Hepatic stellate cell (primary cell): ENCODE results near the gene TSPEAR.
"Not testable (repeated sequence)": the region's sequence is repeated elsewhere in the genome, so short reads cannot be mapped to it uniquely, and the experiment has no call there.

Experiments used
- DNase-seq: peaks from one replicate; pipeline ENCODE4 v3.0.0; 2011; ENCODE audit warnings: low spot score

TSPEAR gene

DNA sequence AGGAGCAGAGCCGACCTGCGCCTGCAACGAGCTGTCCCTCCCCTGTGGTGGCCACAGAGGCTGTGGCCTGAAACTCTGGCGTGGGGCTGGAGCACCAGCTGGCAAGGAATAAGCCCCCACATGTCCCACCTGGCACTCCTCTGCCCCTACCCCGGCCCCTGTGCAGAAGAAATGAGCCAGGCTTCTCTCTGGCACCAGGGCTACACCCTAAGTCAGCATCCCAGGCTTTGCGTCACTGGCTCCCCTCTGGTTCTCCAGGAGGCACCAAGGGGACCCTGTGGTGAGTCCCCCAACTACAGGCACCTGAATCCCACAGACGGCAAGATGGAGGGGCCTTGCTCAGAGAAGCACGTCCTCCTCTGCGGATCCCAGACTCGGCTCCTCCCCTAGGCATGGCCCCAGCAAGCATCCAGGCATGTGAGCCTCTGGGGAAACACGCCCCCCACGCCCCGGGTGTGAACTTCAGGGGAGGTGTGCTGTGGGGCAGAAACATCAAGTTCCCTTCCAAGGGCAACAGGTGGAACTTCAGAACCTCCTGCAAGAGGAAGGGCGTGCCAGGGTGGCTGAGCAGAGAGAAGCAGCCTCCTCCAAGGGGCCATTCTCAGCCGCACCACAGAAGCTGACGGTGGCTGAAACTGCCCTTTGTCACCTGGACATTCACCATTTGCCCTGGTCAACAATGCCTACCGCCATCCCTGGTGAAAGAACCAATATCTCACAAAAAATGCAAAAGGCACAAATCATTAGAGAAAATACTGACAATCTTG is 108.1 kb downstream of the TSPEAR start:
- DNase-seq: no peak

DNA sequence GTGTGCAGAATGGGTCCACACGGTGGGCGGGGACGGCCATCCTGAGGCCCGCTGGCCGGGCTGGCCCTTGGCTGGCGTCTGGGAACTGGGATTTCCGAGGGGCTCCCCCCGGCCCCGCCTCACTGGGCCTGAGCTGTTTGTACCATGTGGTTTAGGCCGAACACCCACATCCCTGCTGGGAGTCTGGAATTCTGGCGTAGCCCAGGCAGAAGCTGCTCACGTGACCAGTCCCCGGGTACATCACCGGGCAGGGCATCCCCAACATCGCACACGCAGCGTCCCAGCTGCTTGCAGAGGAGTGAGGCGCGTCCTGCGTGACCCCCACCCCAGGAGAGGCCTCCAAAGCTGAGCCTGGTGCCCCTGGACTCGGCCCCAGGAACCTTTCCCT is 108.9 kb downstream of the TSPEAR start:
- no peak for DNase-seq

DNA sequence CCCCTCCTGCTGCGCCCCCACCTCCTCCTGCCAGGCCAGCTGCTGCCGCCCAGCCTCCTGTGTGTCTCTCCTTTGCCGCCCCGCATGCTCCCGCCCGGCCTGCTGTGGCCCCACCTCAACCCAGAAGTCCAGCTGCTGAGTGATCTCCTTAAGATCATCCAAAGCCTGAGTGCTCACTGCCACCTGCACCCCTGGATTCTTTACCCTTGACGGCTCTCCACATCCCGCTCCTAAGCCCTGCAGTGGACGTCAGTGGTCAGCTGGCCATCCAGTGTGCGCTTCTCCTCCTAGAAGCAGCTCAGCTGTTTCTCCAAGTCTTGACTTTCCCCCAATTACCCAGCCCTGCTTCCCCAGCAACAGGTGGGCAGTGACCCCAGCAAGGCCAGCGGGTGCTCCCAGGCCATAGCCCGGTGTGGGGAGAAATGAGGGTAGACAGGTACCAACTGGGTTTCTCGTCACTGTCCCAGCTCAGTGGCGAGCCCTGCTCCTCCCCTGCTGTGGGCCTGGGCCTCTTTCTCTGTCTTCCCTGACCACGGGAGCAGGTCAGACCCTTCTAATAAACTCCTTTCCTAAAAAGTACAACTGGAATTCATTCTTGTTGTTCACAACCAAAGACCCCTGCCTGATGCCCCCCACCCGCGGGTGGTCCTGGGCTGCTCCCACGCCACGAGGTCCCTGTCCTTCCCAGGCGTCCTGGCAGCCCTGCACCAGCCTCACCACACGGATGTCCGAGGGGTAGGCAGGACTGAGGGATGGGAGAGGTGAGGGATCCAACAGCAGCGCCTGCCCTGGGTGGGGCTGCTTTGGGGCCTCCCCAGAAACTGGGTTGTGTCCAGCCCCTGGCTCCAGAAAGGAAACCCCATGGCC is 109.5 kb downstream of the TSPEAR start:
- no peak for DNase-seq

DNA sequence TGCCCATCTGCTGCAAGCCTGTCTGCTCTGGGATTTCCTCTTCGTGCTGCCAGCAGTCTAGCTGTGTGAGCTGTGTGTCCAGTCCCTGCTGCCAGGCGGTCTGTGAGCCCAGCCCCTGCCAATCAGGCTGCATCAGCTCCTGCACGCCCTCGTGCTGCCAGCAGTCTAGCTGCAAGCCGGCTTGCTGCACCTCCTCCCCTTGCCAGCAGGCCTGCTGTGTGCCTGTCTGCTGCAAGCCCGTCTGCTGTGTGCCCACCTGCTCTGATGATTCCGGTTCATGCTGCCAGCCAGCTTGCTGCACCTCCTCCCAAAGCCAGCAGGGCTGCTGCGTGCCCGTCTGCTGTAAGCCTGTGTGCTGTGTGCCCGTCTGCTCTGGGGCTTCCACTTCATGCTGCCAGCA is 110.3 kb downstream of the TSPEAR start:
- not testable (repeated sequence) for DNase-seq

DNA sequence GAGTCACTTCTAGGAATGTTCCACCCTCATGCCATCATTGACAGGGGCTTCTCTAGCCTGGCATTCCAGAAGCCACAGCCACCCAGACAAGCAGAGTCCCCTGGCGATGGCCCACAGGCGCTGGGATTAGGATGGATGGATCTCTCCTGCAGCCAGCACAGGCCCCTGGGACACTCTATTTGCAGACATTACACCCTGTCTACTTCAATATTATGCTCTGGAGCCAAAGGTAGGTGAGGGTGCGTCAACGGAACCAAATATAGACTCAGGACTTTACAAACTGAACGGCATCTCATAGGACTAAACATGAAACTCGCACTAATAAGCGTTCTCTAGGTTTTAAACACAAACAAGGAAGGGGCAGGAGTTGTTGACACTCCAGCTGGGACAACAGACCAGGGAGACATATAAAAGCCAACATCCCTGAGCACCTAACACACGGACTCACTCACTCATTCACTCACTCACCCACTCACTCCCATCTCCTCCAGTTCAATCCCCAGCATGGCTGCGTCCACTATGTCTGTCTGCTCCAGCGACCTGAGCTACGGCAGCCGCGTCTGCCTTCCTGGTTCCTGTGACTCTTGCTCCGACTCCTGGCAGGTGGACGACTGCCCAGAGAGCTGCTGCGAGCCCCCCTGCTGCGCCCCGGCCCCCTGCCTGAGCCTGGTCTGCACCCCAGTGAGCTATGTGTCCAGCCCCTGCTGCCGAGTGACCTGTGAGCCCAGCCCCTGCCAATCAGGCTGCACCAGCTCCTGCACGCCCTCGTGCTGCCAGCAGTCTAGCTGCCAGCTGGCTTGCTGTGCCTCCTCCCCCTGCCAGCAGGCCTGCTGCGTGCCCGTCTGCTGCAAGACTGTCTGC is 111.0 kb downstream of the TSPEAR start, which contains the start of gene KRTAP10-7:
Gene KRTAP10-7 (plus strand): TSS at position 480 of the 861 bp plus-strand sequence. CDS start 25 bp downstream, at position 505.
- DNase-seq: not testable (repeated sequence)

DNA sequence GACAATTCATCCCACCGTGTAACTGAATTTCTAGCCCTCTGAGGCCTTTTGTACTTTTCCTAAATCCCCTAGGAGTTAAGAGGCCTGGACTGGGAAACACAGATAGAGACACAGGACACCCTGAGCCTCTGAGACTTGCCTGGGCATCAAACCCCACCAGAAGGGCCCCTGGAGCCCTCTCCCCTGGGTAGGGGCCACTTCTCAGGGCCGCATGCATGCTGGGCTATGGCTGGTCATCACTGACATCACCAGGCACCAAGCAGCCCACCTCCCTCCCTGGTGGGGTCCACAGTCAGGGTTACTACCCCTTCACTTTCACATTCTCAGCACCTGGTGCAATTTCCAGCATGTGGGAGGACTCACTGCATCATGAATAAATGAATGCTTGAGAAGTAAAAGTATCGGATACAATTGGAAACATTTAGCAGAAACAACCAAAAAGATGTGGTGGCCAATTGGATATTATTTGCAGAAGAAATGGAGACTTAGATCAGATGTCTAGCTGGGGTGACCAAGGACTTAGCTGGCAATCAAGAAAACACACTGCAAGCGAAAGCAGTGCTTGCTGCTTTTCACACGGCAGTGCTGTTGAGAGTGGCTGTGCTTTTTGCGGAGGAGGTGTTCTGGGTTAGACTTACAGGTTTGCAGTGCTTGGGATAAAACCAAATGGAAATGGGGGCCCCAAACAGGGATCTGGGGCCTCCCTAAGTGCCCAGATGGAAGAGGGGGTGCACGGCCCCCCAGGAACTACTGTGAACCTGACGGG is 111.9 kb downstream of the TSPEAR start:
- DNase-seq: no peak

DNA sequence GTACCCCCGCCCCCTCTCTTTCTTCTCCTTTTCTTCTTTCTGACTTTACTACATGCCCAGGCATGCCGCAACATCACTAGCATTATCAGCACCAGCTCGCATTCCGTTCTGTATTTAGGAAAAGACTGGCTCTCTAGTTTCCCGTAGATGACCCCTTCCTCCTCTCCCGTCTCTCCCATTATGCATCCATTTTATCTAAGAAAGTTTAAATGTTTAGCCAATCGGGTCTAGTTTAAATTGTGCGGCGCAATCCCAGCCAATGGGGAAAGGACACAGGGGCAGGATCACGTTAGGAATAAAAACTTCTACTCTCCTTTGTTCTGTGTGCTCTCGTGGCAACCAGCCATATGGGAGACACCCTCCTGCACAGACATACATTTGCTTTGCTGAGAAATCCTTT is 113.3 kb downstream of the TSPEAR start:
- DNase-seq: no peak

DNA sequence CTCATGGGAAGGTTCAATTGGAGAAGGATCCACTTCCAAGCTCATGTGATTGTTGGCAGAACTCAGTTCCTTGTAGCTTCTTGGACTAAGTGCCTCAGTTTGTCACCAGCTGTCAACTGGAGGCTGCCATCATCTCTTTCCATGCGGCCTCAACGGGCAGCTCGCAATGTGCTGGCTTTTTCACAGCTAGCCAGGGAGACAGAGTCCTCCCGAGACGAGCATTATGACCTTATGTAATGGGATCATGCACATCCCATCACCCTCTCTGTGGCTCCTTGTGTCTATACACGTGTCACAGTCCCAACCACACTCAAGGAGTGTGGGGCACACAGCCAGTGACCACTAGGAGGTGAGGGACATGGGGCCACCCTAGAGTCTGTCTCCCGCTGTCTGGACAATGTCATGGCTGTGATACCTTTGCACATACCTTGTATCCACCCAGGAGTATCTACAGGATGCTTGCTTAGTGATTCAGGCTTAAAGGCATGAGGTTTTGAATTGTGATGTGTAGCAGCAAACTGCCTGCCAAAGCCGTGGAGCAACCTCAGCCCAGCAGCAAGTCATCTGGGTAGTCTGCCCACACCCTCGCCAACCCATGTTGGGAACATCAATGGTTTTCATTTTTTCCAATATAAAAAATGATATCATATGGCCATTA is 115.2 kb downstream of the TSPEAR start:
- no peak for DNase-seq

DNA sequence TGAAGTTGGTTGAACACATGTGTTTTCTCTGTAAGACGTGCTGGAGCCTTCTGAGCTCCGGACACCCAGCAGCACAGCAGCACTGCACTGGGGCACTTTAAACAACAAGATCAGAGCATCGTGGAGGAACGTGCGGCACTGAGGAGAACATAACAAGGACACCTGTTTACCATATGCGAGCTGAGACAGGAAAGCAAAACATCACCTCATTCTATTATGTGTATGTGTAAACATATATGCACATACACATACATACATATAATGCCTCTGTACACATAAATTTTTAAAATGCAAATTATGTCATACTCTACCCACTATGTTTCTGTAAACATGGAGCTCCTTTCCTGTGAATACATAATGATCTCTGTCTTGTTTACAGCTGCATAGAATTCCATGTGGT is 115.8 kb downstream of the TSPEAR start:
- no peak for DNase-seq

DNA sequence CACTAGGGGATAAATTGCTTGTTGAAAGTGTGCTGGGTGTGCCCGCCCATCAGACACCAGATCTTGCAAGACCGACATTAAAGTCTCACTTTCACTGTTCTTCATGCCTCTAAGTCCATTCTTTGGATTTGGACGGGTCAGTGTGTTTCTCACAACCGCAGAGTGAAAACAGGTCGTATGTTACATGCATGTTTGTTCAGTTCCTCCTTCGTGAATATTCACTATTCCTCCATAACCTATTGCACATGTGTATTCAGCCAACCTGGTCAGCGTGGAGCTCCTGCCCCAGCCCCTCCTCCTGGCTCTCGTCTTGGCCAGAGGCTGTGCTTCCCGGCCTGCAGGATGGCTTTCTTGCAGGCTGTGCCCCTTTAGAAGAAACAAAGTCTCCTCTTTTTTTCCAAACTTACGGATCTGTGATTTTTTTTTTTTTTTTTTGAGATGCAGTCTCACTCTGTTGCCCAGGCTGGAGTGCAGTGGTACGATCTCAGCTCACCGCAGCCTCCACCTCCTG is 116.9 kb downstream of the TSPEAR start:
- DNase-seq: no peak

DNA sequence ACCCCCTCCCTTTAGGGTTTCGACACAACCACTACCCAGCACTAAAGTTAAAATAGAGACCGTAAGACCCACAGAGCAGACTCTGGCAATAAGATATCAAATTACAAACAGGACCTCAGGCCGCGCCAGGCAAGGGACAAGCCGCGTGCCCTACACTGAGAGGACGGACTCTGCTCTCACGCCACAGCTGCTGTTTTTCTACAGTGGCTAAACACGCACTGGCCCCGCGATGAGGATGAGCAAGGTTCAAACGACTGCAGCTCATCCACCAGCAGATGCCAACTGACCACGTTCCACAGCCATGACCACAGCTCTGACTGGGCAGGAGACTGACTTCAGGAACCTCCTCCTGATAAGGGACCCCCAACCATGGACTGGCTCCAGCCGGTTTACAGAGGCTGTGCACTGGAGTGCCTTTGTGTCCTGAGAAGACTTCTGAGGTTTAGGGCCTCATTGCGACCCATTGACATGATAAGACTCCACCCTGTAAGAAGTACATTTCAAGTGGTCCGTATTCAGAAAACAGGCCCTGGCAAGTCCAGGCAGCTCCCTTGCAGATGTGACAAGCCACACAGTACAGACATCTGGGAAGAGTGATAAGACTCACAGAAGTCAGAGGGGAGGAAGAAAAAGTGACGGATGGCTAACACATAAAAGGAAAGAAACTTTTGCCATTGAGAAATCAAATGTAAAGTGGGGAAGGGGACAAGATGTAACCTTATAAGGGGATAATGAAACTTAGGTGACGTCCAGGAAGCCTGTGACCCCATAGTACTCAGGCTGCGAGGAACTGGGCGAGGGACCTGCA is 117.6 kb downstream of the TSPEAR start:
- no peak for DNase-seq

DNA sequence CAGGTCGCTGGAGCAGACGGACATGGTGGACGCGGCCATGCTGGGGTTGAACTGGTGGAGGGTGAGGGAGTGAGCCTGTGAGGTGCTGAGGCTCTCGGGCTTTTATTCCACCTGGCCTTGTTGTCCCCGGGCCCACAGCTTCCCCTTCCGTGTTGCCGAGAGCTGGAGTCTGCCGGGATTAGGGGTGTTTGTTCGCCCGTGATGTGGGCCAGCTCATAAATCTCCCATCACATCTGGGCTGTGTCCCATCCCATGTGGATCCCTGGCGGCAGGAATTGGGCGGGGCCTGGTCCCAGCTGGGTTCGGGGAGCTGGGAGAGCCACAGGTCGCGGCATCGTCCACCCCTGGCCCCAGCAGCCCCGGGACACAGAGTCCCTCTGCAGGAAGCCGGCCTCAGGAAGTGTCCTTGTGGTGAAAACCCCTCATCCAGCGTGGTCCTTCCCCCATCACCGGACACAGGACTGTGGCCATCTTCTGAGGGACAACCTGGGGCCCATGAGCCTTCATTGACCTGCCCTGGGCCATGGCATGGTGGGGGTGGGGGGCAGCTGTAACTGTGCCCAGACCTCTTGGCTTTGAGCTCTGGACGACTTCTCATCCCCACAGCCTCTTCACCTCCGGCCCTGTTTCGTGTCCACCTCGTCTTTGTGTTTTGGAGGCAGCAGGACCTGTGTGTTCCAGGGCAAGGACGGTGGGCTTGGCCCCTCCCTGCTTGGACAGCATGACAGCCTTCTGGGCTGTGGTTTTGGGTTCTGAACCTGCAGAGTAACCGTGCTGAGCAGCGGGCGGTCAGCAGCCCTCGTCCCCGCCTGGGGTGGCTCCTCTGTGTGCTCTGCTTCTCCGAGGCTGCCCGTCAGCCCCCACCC is 118.7 kb downstream of the TSPEAR start, which contains the start of gene KRTAP10-6:
Gene KRTAP10-6 (minus strand): TSS at position 60 of the 866 bp plus-strand sequence. CDS start 21 bp downstream, at position 39.
- DNase-seq: no peak

DNA sequence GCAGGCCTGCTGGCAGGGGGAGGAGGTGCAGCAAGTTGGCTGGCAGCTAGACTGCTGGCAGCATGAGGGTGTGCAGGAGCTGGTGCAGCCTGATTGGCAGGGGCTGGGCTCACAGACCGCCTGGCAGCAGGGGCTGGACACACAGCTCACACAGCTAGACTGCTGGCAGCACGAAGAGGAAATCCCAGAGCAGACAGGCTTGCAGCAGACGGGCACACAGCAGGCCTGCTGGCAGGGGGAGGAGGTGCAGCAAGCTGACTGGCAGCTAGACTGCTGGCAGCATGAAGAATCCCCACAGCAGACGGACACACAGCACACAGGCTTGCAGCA is 119.6 kb downstream of the TSPEAR start:
- not testable (repeated sequence) for DNase-seq

DNA sequence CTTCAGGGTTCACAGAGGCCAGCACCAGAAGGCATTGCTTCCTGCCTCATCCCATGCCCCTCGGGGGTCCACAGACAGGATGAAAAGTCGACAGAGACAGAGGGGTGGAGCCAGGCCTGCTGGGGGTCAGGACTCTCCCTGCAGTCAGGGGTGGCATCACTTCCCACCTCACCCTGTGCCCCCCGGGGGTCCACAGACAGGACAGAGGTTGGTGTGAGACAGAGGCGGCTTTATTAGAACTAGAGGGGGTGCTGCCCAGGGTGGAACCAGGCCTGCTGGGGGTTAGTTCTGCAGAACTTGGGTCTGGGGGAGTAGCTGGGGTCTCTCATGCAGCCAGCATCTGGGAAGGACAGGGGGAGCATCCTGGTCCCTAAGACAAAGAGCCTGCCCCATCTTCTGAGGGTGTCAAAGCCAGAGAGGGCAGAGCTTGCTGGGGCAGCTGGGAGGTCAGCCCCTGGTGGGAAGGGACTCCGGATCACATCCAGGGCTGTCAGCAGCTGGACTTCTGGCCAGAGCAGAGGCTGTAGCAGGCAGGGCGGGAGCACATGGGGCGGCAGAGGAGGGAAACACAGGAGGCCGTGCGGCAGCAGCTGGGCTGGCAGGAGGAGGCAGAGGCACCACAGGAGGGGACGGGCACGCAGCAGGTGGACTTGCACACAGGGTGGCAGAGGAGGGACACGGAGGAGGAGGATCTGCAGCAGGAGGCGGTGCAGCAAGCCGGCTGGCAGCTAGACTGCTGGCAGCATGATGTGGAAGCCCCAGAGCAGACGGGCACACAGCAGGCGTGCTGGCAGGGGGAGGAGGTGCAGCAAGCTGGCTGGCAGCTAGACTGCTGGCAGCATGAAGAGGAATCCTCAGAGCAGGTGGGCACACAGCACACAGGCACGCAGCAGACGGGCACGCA is 120.2 kb downstream of the TSPEAR start:
- DNase-seq: not testable (repeated sequence)

DNA sequence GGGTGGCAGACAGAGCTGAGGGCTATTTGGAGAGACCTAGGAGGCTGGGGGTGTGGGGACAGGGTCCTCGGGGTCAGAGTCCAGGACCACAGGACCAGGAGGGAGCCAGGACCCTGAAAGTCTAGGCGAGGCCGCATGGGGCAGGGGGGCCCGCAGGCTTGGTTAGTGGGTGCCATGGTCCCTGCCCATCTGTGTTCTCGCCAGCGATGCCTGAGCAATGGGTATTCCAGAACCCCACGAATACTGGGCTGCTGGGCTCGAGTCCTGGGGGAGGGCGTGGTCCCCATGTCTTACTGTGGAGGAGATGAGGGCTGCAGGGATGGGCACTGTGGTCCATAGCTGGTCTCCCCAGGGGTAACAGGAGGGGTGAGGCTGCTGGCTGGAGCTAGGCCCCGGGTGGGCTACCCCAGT is 121.1 kb downstream of the TSPEAR start:
- no peak for DNase-seq

DNA sequence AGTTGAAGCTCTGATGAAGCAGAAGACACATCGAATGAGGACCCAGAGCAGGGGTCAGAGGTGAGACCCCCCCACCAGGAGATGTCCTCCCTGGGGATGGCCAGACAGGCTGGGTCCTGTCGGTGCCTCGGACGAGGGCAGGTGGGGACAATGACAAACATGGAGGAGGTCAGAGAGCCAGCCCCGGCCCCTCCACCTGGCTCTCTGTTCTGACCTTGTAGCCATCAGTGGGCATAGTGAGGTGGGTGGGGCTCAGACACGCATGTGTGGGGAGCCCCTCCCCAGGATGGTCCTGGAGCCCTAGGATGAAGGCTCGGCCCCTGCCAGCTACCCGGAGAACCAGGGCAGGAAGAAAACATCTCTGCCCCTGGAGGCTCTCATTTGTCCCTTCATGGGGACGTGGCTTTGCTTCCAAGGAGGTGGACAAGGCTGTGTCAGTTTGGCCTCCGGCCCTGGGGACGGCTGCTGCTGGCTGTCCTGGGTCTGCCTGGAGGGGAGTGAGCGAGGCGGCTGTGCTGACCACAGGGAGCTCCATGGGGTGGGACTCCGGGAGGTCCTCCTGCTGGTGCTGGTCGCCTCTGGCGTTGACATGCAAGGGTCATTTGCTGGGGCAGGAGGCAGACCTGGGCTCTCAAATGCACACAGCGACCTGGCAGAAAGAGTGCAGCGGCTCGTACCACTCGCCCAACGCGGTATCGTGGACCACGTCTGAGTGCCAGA is 121.6 kb downstream of the TSPEAR start:
- no peak for DNase-seq

DNA sequence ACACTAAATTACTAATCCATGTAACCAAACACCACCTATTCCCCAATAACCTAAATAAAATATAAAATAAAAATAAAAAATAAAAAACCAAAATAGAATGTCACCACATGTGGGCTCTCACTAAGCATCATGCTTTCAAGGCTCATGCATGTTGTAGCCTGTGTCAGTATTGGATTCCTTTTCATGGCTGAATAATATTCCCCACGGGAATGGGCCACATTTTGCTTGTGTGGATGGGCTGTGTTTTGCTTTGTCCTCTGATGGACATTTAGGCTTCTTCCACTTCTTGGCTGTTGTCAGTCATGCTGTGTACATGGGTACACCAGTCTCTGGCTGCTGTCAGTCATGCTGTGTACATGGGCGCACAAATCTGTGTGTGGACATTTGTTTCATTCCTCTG is 122.3 kb downstream of the TSPEAR start:
- no peak for DNase-seq
